NCI-H510A (cell line): ENCODE measurements around the gene RPE.

Experiments used
- DNase-seq: peaks from one replicate; lab custom pipeline; 2025; lab: John Stamatoyannopoulos, UW

The RPE gene

DNA sequence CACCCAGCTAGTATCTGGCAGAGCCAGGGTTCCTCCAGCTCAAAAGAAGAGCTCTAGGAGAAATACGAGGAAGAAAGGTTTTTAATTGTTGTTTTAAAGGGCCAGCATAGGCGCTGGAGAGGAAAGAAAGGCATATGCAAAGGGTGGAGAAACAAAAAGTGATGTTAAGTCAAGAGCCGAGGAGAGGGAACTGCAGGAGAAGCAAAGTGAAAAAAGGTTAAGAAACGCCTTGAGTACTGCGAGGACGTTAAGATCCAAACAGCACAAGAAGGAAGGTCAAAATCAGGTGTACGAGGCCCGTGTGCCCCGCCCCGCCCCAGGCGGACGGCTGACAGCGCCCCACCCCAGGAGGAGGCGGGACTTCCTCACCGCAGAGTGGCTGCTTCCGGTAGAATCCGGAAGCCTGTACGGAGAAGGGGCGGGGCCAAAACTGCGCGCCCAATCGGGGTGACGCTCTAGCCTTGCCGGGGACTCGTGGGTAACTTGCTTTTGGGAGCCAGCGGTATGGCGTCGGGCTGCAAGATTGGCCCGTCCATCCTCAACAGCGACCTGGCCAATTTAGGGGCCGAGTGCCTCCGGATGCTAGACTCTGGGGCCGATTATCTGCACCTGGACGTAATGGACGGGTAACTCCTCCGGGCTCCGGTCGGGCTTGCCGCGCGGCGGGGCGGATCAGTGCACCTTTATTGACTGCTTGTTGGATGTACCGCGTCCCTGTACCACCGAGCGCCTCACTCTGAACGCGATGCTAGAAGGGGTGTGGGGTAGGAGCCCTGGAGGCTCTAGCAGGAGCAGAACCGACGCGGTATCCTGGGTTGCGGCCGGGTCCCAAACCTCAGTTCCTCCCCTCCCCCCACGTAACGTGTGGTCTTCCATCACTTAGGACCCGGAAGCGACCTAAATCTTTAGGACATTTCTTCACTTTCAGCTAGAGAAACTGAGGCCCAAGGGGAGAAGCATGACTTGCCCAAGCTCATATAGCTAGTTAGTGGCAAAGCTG is at the start of gene RPE:
RPE (plus strand) TSS at position 481 of the 1,000 bp plus-strand sequence; CDS start at position 505, 24 bp downstream.
- DNase-seq, result peak; percentile 87

DNA sequence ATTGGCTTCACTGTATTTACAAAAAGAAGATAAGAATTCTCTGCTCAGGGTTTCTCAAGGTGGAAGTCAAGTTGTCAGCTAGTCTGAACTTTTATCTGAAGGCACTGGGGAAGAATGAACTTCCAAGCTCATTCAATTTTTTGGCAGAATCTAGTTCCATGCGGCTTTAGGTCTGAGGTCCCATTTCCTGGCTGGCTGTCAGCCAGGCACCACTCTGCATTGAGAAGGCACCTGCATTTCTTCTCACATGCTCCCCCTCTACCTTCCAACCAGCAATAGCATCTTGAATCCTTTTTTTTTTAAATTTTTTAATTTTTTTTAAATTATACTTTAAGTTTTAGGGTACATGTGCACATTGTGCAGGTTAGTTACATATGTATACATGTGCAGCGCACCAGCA is 46.2 kb upstream of the RPE start:
- no peak for DNase-seq

DNA sequence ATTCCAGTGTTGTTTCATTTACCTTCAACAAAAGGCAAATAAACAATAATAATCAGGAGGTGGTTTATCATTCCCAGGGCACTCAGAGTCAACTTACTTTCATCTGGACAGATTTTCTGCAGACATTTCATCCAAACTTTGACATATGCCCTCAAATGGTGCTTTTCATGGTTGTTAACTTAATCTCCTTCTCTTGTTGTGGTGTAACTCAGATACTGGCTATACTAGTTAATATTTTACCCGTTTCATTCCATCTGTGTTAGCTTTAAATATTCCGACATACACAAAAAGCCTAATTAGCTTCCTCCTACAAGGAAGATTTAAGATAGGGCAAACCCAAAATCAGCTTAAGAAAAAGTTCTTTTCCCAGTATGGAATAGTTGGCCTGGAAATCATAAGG is 44.4 kb upstream of the RPE start:
- DNase-seq, result no peak

DNA sequence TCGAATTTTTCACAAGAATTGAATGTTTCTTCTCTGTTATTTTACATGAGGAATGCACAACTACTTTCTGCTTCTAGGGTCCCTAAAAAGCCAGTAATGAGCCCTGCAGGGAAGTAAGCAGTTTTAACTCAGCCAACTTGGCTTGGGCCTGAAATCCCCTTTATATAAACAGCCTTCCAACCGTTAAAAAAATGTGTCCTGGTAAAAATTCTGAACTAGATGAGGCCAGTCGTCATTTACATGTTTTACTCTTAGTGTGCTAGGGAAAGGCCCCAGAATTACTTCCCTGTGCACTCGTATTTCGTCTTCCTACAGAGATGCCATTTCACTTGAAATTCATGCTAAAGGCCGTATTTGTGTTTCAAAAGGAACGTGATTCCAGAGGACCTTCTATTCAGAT is 42.4 kb upstream of the RPE start:
- no peak for DNase-seq

DNA sequence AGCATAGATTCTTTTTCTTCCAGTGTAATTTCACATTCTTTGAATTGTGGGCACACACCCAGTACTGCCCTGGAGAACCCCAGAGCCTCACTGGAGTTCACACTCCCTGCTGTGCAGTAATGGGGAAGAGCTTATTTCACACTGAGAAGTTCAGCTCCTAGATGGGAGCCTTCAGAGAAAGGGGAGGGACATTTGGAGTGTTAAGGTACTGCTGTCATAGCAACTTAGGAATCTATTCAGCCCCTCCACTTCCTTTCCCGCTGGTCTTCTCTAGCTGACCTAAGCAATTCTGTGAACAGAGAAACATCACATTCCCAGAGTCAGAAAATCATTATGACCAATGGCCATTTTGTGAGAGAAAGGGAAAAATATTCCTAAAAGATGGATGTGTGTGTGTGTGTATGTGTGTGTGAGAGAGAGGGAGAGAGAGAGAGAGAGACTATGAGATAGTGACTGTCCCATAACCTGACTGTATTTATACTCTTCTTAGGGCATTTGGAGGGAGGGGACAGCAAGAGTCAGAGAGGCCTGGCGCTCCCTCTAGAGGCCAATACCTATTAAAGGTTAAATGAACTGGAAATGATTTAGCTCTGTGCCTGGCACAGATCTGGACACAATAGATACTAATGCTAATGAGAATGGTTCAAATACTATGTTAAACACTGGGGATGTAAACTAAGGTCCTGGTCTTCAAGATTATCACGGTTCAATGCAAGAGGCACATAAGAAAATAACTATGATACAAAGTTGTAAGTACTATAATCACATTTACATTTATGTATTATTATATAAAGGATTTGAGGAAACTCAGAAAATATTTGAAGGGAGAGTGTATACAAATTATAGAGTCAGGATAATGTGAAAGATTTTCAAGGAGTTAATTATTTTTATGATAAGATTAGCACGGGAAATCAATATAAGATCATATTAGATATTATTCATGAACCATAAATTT is 41.5 kb upstream of the RPE start:
- peak; percentile 23 for DNase-seq

DNA sequence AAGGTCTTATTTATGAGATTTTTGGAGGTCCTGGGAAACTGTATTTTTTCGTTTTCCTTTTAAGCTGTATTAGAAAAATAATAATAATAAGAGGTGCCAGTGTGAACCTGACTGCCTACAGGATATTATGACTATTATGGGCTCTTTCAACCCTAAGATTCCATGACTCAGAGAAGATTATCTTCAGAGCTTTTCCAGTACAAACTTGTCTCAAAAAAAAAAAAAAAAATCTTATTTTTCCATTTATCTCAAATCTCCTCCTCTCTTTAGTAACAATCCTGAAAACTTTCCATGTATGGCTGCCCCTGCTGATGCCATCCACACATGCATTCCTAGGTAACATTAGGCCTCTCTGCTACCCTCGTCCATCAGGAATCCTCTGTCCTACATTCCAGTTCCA is 36.7 kb upstream of the RPE start:
- DNase-seq, result no peak

DNA sequence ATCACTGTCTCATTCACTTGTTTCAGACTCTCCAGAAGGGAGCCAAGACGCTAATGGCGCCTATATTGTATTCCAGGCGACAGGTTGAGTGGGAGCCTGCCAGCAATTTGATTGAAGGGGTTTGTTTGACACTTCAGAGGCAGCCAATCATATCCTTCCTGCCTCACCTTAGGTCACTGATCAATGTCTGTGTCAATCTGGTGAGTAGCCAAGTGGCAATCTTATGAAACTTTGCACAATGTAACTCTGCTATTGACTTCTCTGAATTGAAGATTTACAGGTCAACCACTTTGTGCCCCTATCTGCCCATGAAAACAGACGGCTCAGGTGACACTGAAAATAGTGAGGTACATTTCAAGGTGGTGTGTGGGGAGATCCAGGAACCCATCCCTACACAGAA is 32.7 kb upstream of the RPE start:
- DNase-seq, result no peak

DNA sequence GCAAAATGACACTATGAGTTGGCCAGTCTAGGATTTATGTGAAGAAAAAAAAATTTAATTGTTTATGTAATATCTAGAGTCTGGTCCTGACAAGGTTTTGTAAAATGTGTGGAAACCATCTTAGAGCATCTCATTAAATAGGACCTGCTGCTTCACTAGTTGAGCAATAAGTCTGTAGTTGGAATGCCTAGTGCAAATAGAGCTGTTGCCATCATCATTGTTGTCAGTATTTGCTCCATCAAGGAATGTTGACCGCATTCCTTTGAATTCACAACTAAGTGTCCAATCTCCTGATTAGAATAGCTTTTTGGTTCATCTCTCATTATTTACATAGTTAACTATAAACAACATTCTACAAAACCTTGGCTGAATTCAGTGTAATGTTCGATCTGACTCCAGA is 32.2 kb upstream of the RPE start:
- DNase-seq, result no peak

DNA sequence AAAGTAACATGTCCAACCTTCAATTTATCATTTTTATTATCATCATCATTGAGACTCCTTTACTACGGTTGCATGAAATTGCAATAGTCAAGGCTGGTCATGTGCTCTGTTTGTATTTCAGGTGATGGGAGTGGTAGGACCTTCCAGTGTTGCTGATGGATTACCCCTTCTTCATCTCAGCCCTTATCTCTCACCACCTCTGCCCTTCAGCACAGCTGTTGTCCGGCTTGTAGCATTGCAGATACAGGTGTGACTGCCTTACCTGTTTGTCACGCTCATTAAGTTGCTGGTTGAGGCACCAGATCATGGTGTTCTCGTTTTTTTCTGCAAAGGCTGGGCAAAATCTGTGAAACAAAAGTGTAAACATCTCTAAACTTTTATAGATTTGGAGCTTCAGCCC is 31.7 kb upstream of the RPE start:
- DNase-seq, result no peak

DNA sequence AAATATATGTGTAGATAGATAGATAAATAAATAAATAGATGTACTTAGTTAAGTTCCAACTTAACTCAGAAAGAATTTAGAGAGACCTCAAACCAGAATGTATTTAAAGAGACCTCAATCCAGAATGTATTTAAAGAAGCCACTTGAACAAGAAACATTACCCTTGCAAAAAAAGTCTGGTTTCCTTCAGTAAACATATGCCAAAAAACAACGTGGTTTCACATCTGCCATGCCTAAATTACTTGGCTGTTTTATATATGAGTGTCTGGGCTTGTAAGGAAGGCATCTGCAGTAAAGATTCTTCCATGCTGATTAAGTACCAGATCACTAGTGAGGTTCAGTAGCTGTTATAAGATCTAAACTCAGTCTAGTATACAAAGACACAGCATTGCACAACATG is 29.1 kb upstream of the RPE start:
- no peak for DNase-seq

DNA sequence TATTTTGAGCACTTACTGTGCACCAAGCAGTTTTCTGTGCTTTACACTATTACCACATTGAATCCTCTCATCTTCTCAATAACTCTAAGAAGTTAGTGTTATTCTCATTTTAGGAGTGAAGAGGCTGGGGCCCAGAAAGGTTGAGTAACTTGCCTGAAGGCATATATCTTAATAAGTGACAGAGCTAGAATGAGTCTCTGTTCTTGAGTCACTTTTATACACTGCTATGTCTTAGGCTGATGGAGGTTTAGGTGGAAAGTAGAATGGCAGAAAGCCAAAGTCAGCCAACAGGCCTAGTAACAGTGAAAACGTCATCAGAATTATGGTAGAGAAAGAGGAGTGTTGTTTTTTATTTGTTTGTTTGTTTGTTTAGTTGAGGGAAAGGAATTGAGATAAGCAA is 27.9 kb upstream of the RPE start:
- DNase-seq, result no peak

DNA sequence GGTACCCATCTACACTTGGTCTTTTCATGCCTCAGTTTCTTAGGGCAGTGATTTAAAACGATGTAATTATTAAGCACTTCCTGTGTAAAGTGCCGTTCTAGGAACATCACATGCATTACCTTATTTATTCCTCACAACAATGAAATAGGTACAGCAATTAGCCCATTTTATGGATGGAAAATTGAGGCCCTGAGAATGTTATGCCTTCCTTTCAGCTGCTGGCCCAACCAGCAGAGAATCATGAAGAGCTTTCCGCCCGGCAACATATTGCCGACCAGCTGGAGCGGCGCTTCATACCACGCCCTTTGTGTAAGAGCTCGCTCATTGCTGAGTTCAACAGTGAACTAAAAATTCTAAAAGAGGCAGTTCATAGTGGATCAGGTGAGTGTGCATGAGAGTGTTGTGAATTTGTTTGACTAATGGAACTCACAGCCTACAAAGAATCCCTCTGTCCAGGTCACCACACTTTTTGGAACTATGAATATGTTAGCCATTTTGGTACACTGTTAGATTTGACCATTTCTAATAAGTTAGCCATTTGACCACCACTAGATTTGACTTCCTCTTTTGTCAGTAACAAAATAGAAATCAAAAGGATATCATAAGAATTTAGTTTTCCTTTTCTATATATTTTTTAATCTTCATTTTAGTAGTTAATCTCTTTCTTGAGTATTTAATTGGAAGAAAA is 25.6 kb upstream of the RPE start:
- DNase-seq, result no peak

DNA sequence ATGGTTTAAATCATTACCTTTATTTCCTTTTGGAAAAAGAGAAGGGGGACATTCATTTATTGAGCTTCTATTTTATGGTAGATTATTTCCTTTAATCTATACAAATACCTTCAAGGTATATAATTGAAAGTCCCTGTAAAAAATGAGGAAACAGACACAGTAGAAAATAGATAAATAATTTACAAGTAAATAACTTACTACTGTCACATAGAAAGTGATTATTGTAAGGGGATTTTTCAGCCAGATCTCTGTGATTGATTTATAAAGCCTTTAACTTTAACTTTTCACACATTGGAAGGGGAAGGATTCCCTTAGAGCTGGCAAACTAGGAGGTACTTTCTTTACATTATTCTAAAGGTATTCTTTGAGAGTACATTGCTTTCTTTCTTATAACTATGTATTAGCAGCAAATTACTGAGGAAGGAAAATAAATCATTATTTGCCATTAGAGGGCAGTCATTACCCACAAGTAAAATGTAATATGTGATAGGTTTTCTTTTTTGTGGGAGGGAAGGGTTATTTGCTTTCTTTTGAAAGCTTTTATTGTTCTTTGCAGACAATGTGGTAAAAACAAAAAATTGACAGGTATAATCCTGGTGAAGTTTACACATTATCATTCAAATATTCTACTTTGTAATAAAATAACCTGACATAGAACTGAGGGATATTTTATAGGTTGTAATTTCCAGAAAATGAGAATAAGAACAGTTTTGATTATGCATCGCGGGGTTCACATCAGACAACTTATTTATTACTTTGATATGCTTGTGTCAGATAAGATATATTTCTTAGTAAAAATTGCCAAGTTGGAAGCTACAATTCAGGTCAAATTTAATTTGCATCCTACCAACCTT is 24.8 kb upstream of the RPE start:
- no peak for DNase-seq

DNA sequence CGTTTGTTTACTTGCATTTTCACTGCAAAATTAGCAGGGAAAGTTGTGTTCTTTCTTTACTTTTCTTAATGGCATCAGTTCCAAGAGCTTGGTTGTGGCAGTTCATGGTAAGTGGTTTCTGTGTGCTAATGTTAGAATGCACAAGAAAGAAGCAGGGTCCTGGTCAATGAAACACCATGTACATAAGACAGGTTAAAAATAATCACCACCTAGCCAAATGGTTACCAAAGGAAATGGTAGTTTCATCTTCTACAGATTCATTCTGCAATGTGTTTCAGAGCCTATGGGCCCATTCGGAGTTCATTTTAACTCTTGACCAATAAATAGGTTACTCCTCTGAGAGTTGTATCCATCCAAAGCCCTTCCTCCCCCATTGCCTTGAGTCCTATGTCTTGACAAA is 18.1 kb upstream of the RPE start:
- no peak for DNase-seq

DNA sequence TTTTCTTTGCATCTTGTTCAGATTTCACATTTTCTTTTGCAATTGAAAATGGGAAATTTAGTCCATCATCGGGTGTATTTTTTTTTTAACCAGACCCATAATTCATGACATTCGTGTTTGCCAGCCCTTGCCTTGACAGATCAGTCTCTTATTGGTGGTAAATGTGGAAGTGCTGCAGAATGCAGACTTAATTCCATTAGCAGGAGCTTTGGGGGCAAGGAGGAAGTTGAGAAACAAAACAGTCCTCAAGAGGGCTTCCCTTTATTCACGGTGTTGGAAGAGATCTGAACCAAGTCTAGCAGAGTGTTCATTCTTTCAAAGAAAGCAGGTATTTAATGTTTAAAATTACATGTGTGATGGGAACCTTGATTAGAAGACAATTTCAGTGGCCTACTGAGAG is 16.6 kb upstream of the RPE start:
- DNase-seq, result no peak

DNA sequence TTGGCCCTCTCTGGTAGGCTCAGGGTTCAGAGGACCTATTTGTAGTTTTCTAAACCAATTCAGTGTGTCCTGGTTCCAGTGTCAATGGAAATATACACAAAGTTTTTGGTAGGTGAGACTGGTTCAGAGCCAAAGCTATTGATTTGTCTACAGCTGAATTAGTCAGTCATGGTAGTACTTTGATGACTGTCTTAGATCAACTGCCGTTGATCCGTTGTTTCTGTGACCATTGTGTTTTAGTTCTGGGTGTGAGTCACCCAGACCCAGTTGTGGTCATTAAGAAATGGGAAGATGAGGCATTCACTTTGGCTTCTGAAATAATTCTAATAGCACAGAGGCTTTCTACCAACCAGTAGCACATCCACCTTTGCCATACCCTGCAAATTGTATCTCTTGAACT is 16.0 kb upstream of the RPE start:
- DNase-seq, result no peak

DNA sequence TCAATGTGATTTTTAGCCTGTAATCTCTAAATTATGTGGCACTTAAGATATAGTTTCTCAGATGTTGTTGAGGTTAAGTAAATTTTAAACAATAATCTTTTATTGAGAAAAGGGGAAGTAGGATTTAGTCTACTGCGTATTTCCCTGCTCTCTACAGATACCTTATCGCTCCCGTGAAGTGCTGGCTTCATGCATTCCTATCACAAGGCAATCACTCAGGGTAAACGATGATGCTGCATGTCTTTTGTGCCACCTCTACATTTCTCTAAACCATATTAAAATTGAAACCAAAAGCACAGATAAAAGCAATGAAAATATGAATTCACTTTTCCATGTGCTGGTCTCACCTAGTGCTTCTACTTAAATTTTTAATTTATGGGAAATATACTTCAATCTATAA is 14.4 kb upstream of the RPE start:
- no peak for DNase-seq

DNA sequence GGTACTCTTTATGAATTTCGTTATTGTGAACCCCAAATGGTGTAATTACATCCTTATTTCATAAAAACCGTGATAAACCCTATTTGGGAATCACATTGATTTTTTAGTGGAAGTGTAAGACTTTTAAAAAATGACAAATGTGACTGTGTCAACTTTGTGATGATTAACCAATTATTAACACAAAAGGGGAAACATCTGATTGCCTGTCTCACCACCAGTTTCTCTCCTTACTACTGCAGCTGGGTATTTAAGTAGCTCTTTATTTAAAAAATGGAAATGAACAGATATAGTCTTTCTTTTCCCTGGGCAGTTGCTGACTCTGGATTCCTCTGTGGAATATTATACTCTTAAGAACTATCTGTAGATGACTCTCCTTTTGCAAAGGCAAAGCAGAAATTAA is 11.6 kb upstream of the RPE start:
- no peak for DNase-seq

DNA sequence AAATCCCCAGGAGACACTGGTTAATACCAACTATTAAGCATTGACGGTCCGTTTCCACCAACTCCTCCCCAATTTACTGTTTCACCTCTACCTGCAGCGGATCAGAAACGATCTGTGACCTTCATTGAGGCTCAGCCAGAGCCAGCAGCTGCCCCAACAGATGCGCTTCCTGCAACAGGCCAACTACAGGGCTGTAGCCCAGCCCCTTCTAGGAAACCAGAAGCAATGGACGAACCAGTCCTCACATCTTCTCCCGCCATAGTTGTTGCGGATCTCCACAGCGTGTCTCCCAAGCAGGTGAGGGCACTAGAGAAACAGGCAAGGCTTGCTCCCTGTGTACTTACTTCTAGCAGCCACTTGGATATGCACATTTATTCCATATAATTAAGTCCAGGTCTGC is 8.5 kb upstream of the RPE start:
- no peak for DNase-seq

DNA sequence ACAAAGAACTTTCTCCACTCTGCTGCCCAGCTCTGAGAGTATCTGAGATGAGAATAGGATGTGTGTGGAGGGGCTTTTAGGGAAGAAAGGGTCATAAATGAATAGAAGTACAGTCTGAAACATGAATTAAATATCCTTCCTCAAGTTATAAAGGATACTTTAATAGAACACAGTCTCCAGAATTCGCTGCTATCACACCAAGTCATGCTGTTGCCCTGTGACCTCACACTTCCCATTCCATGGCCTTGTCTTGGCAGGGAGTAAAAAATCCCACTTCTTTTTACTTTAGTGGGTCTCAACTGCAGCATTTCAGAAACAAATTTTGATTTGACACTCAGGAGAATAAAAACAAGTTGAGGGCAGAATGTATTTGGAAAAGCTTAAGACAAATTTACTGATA is 3.8 kb upstream of the RPE start:
- no peak for DNase-seq
